Endothelial cell of umbilical vein (primary cell): ENCODE results near the gene KCNQ5. TPM values are rescaled to one million over a fixed set of nuclear protein-coding genes. Genes with fewer than 3 reads are reported as not detected.

ENCODE experiments used
- BruUV-seq: library from RNA; stranded (reverse); fragments of 400-500 nt; replicated peaks from 2 replicates; lab custom pipeline; 2021; lab: Mats Ljungman, UMichigan
- CTCF ChIA-PET: fragments of 300-600, 350-600 bp; sonication (Branson Sonifier 250); formaldehyde crosslinking; loops from one replicate; lab custom pipeline; 2021; ENCODE audit warnings: antibody characterized with exemption, inconsistent platforms; lab: Charles Lee
- POLR2A ChIA-PET: fragments of 300-600, 350-600 bp; sonication (Branson Sonifier 250); formaldehyde crosslinking; loops from one replicate; lab custom pipeline; 2021; ENCODE audit warnings: antibody characterized with exemption, inconsistent platforms; lab: Charles Lee
- DNase-seq: peaks from one replicate; pipeline ENCODE4 v3.0.0-alpha.2; 2011; ENCODE audit warnings: low read depth, low spot score
- FAIRE-seq: peaks from 2 replicates; lab custom pipeline; 2011; peaks lifted over from hg19 to GRCh38; lab: Jason Lieb, UNC
- H2AFZ ChIP-seq: 2 replicates; pipeline ENCODE4 v1.6.0; 2012; ENCODE audit warnings: low read depth, low read length, control low read depth, inconsistent platforms
- H3K27ac ChIP-seq: 2 replicates; pipeline ENCODE4 v1.5.1; 2011; ENCODE audit warnings: low read depth, mild to moderate bottlenecking, control low read depth, low read length, moderate library complexity; ENCODE audit not compliant: insufficient read depth
- H3K27me3 ChIP-seq, 2 experiments: 2 replicates each; pipeline versions ENCODE4 v1.6.0 to v1.6.1; 2011; ENCODE audit warnings: low read length in 2 of 2, mixed read lengths in 1 of 2; ENCODE audit not compliant: control insufficient read depth in 2 of 2, insufficient read depth in 2 of 2
- H3K36me3 ChIP-seq, 2 experiments: 2 replicates in 1 of 2; 3 replicates in 1 of 2; pipeline ENCODE4 v1.5.1; 2011; ENCODE audit warnings: low read length in 2 of 2, mild to moderate bottlenecking in 1 of 2, moderate library complexity in 1 of 2; ENCODE audit not compliant: control insufficient read depth in 2 of 2, insufficient read depth in 2 of 2; ENCODE audit errors: extremely low read depth in 1 of 2
- H3K4me1 ChIP-seq: 3 replicates; pipeline ENCODE4 v1.5.1; 2011; ENCODE audit warnings: mild to moderate bottlenecking, low read length; ENCODE audit not compliant: control insufficient read depth, insufficient read depth; ENCODE audit errors: extremely low read depth
- H3K4me2 ChIP-seq: 2 replicates; pipeline ENCODE4 v1.6.1; 2011; ENCODE audit warnings: low read length, control low read depth, mixed read lengths; ENCODE audit not compliant: insufficient read depth
- H3K4me3 ChIP-seq, 3 experiments: fragments of 200-600 bp in 1 of 3; sonication (generic), shearing (Covaris generic) in 1 of 3; replicated peaks in 1 of 3; 2 replicates each; pipeline ENCODE4 v1.5.1; 2011 to 2016; ENCODE audit warnings: control low read depth in 3 of 3, low read length in 3 of 3, mild to moderate bottlenecking in 2 of 3, inconsistent platforms in 1 of 3, low read depth in 1 of 3, moderate library complexity in 1 of 3; ENCODE audit not compliant: insufficient read depth in 1 of 3
- H3K79me2 ChIP-seq: 2 replicates; pipeline ENCODE4 v1.6.0; 2012; ENCODE audit warnings: low read length, inconsistent platforms; ENCODE audit not compliant: control insufficient read depth, insufficient read depth
- H3K9ac ChIP-seq: replicated peaks from 2 replicates; pipeline ENCODE3; 2011; ENCODE audit warnings: low read length, control low read depth; ENCODE audit not compliant: insufficient read depth; ENCODE audit errors: extremely low read depth
- H3K9me1 ChIP-seq: replicated peaks from 3 replicates; pipeline ENCODE4 v1.6.0; 2011; ENCODE audit warnings: mild to moderate bottlenecking, low read length; ENCODE audit not compliant: control insufficient read depth, insufficient read depth; ENCODE audit errors: extremely low read depth
- H3K9me3 ChIP-seq: replicated peaks from 2 replicates; pipeline ENCODE4 v1.5.1; 2012; ENCODE audit warnings: low read length, inconsistent platforms; ENCODE audit not compliant: control insufficient read depth, insufficient read depth
- H4K20me1 ChIP-seq: replicated peaks from 2 replicates; pipeline ENCODE3; 2011; ENCODE audit warnings: mild to moderate bottlenecking, low read length; ENCODE audit not compliant: control insufficient read depth, insufficient read depth; ENCODE audit errors: extremely low read depth
- CTCF ChIP-seq, 2 donors: IDR thresholded peaks; 1 replicate in 1 of 2; 2 replicates in 1 of 2; pipeline ENCODE4 v1.5.1; 2011; ENCODE audit warnings: low read length in 2 of 2, mild to moderate bottlenecking in 2 of 2, moderate library complexity in 2 of 2, control low read depth in 1 of 2, inconsistent platforms in 1 of 2, low read depth in 1 of 2; ENCODE audit not compliant: insufficient read depth in 1 of 2; ENCODE audit errors: extremely low read depth in 1 of 2
- EZH2 ChIP-seq: IDR thresholded peaks from 2 replicates; pipeline ENCODE4 v1.6.1; 2012; ENCODE audit warnings: borderline replicate concordance, low read depth, mild to moderate bottlenecking, moderate library complexity, low read length, inconsistent platforms; ENCODE audit not compliant: severe bottlenecking
- FOS ChIP-seq: IDR thresholded peaks from 2 replicates; pipeline ENCODE4 v1.6.1; 2011; ENCODE audit warnings: mild to moderate bottlenecking, low read length, moderate library complexity, borderline replicate concordance; ENCODE audit not compliant: insufficient read depth
- GATA2 ChIP-seq: IDR thresholded peaks from 2 replicates; pipeline ENCODE4 v1.7.0; 2011; ENCODE audit warnings: low read depth, mild to moderate bottlenecking, moderate library complexity, mixed read lengths, low read length; ENCODE audit not compliant: insufficient read length, insufficient read depth
- JUN ChIP-seq: IDR thresholded peaks from 2 replicates; pipeline ENCODE4 v1.6.1; 2011; ENCODE audit warnings: borderline replicate concordance, low read depth; ENCODE audit not compliant: insufficient read length, insufficient read depth
- MAX ChIP-seq: IDR thresholded peaks from 2 replicates; pipeline ENCODE4 v1.6.1; 2011; ENCODE audit not compliant: insufficient read depth, insufficient read length
- MYC ChIP-seq: IDR thresholded peaks from one replicate; pipeline ENCODE4 v1.6.1; 2011; ENCODE audit warnings: mild to moderate bottlenecking, low read depth, low read length
- POLR2A ChIP-seq: IDR thresholded peaks from 2 replicates; pipeline ENCODE4 v1.6.1; 2012; ENCODE audit warnings: low read depth, mild to moderate bottlenecking, control low read depth, low read length
- POLR2AphosphoS5 ChIP-seq: IDR thresholded peaks from 2 replicates; pipeline ENCODE4 v1.6.1; 2012; ENCODE audit warnings: low read depth, mild to moderate bottlenecking, control low read depth, low read length, moderate library complexity; ENCODE audit not compliant: insufficient read depth
- dilution Hi-C: fragments of 300-500 bp; cut with MboI; formaldehyde crosslinking; loops from one replicate; pipeline ENCODE4 v1.15.0; 2019; ENCODE audit warnings: low sequenced_read_pairs; ENCODE audit not compliant: extremely low pct_ligation_motif_present
- intact Hi-C: fragments of 100-400 bp; cut with micrococcal nuclease; formaldehyde crosslinking; loops from one replicate; pipeline ENCODE4 v1.10.0; 2022
- polyA plus RNA-seq, 4 experiments: library from polyadenylated mRNA; depleted of rRNA in 3 of 4; stranded (reverse) in 3 of 4; unstranded in 1 of 4; fragments of >200 nt; gene quantifications; 2 replicates each; pipeline versions ENCODE4 v1.2.1 to v1.2.3, GENCODE V29; 2011 to 2012; ENCODE audit warnings: missing spikeins in 1 of 4
- total RNA-seq: library from RNA; stranded (reverse); gene quantifications from 2 replicates; pipeline ENCODE4 v1.2.3, GENCODE V29; 2021

The KCNQ5 gene
- total and polyA plus RNA-seq, 2 donors (not counting 3 experiments of a cell fraction or from before 2014, with no cell fraction given) = 0.22 TPM; not detected in 1

GRCh38 chr6:73216859-73217258 lies 595.0 kb downstream of the KCNQ5 start:
- dilution Hi-C loops = no loop called here
- intact Hi-C loops = no loop called here
- no peak overlapping the region for H3K4me2 ChIP-seq
- H3K4me3 ChIP-seq = no peak overlapping the region
- DNase-seq (no peak), FAIRE-seq (no peak)
- no peaks in the 10 kb centered on the region for H4K20me1 ChIP-seq
- TF ChIP-seq FOS (no peak), EZH2 (no peak), CTCF (IDR thresholded peaks at IDR 0.05; ENCODE audit: extremely low read depth in 1 of 2, insufficient read depth in 1 of 2, low read depth in 1 of 2, low read length in 2 of 2) (no peak), POLR2AphosphoS5 (no peak), MYC (no peak), MAX (no peak), JUN (no peak), GATA2 (no peak), POLR2A (no peak)
- no peak overlapping the region for H2AFZ ChIP-seq
- H3K27me3 ChIP-seq = no peaks in the 10 kb centered on the region
- no peak overlapping the region for H3K27ac ChIP-seq
- CTCF ChIA-PET = interaction anchor here (1.3 kb wide), 1 partner anchor 15 kb away, joined by 3 read pairs; no protein-coding TSS in a partner anchor
- no peaks in the 10 kb centered on the region for H3K79me2 ChIP-seq
- BruUV-seq = no TSS peak
- H3K9me3 ChIP-seq = no peaks in the 10 kb centered on the region
- POLR2A ChIA-PET = no interaction called here
- H3K36me3 ChIP-seq = no peaks in the 10 kb centered on the region
- no peaks in the 10 kb centered on the region for H3K9me1 ChIP-seq
- no peaks in the 10 kb centered on the region for H3K4me1 ChIP-seq
- H3K9ac ChIP-seq = no peak overlapping the region
